Activated CD8-positive, alpha-beta memory T cell treated with anti-CD3 and anti-CD28 coated beads, Interleukin-2, amount 50 U/mL, for 24 hours (primary cell): ENCODE data around the gene SPEM1.

Experiments used
- DNase-seq: peaks from one replicate; pipeline ENCODE4 v3.0.0-alpha.2; 2020; ENCODE audit errors: extremely low read depth

SPEM1 gene

GRCh38 chr17:7398612-7399011 lies 21.5 kb upstream of the SPEM1 start:
- DNase-seq, result no peak

GRCh38 chr17:7403043-7403726 lies 16.9 kb upstream of the SPEM1 start:
- DNase-seq, result no peak

- DNase-seq, result no peak
Measured at GRCh38 chr17:7403727-7403976, 16.5 kb upstream of the SPEM1 start.

- peak; percentile 92 for DNase-seq
Measured at GRCh38 chr17:7403977-7404736, 16.0 kb upstream of the SPEM1 start, which contains the start of gene TMEM256. TSS of gene TMEM256 (minus strand) at chr17:7404097. CDS start at chr17:7404084, 13 bp downstream.

GRCh38 chr17:7404737-7405349 lies 15.3 kb upstream of the SPEM1 start:
- peak; percentile 9 for DNase-seq

- no peak for DNase-seq
Measured at GRCh38 chr17:7405350-7406234, 14.5 kb upstream of the SPEM1 start.

GRCh38 chr17:7406235-7406825 lies 13.8 kb upstream of the SPEM1 start:
- no peak for DNase-seq

GRCh38 chr17:7407082-7407481 lies 13.0 kb upstream of the SPEM1 start:
- DNase-seq, result no peak

GRCh38 chr17:7407485-7408251 lies 12.5 kb upstream of the SPEM1 start, which contains the start of gene NLGN2:
TSS of gene NLGN2 (plus strand) at chr17:7407845. CDS start at chr17:7408256, 411 bp downstream.
- DNase-seq, result no peak

GRCh38 chr17:7408252-7408727 lies 11.8 kb upstream of the SPEM1 start:
- no peak for DNase-seq

- DNase-seq, result no peak
Measured at GRCh38 chr17:7408863-7409262, 11.3 kb upstream of the SPEM1 start.

GRCh38 chr17:7409716-7410115 lies 10.4 kb upstream of the SPEM1 start:
- DNase-seq, result no peak

- DNase-seq, result no peak
Measured at GRCh38 chr17:7410634-7411426, 9.3 kb upstream of the SPEM1 start.

GRCh38 chr17:7411427-7411750 lies 8.7 kb upstream of the SPEM1 start:
- DNase-seq, result no peak

- DNase-seq, result no peak
Measured at GRCh38 chr17:7413346-7413985, 6.7 kb upstream of the SPEM1 start.

- DNase-seq, result no peak
Measured at GRCh38 chr17:7414837-7415236, 5.3 kb upstream of the SPEM1 start.

GRCh38 chr17:7415784-7416183 lies 4.3 kb upstream of the SPEM1 start:
- DNase-seq, result no peak

GRCh38 chr17:7416323-7416722 lies 3.8 kb upstream of the SPEM1 start:
- DNase-seq, result no peak

GRCh38 chr17:7417056-7417655 lies 3.0 kb upstream of the SPEM1 start:
- no peak for DNase-seq
